ENCODE data around the gene NOS1AP. TPM values are rescaled to one million over a fixed set of nuclear protein-coding genes. Genes with fewer than 3 reads are reported as not detected.
A peak's percentile ranks its signal among the peaks of the same experiment; 100 is the strongest.

The NOS1AP gene
- total RNA-seq, 1 donor from 2014 or later = 9.1 TPM

- DNase-seq (ENCODE audit: low spot score) (no peak), ATAC-seq (no peak)
- intact Hi-C loops (cut with DNase I) = no loop called here
Measured at GRCh38 chr1:162375463-162375862, 306.0 kb downstream of the NOS1AP start.

GRCh38 chr1:162376691-162377090, 307.2 kb downstream of the NOS1AP start, which contains the start of gene SPATA46:
TSS of gene SPATA46 (minus strand) at chr1:162376854. CDS start at chr1:162376790, 64 bp downstream.
- ATAC-seq (no peak), DNase-seq (ENCODE audit: low spot score) (no peak)
- intact Hi-C loops (cut with DNase I) = no loop called here

GRCh38 chr1:162380061-162380846, 310.8 kb downstream of the NOS1AP start:
- no peak for ATAC-seq
- intact Hi-C loops (cut with DNase I) = no loop called here
- DNase-seq (ENCODE audit: low spot score) = peak; percentile 12

GRCh38 chr1:162381383-162381782, 311.9 kb downstream of the NOS1AP start, which contains the start of gene C1orf226:
TSS of gene C1orf226 (plus strand) at chr1:162381728. CDS start at chr1:162381902, 174 bp downstream.
- intact Hi-C loops (cut with DNase I) = no loop called here
- no peak for DNase-seq (ENCODE audit: low spot score)
- ATAC-seq = no peak

- DNase-seq (ENCODE audit: low spot score) = no peak
- ATAC-seq = no peak
- intact Hi-C loops (cut with DNase I) = no loop called here
Measured at GRCh38 chr1:162381941-162382750, 312.7 kb downstream of the NOS1AP start.

GRCh38 chr1:162383091-162383490, 313.6 kb downstream of the NOS1AP start:
- DNase-seq (ENCODE audit: low spot score) = no peak
- no peak for ATAC-seq

GRCh38 chr1:162383516-162383915, 314.0 kb downstream of the NOS1AP start:
- DNase-seq (ENCODE audit: low spot score) = no peak
- ATAC-seq = no peak
- intact Hi-C loops (cut with DNase I) = no loop called here

More at GRCh38 chr1:162383091-162383490, 313.6 kb downstream of the NOS1AP start:
- intact Hi-C loops (cut with DNase I) = no loop called here

GRCh38 chr1:162384116-162384515, 314.6 kb downstream of the NOS1AP start:
- intact Hi-C loops (cut with DNase I) = no loop called here
- DNase-seq (ENCODE audit: low spot score) = no peak
- ATAC-seq = no peak

- intact Hi-C loops (cut with DNase I) = no loop called here
- no peak for ATAC-seq
- no peak for DNase-seq (ENCODE audit: low spot score)
Measured at GRCh38 chr1:162384601-162385279, 315.2 kb downstream of the NOS1AP start.

GRCh38 chr1:162385280-162385623, 315.8 kb downstream of the NOS1AP start:
- DNase-seq (ENCODE audit: low spot score) (no peak), ATAC-seq (no peak)
- intact Hi-C loops (cut with DNase I) = no loop called here

GRCh38 chr1:162385702-162386101, 316.2 kb downstream of the NOS1AP start:
- ATAC-seq (no peak), DNase-seq (ENCODE audit: low spot score) (no peak)
- intact Hi-C loops (cut with DNase I) = no loop called here

GRCh38 chr1:162386292-162387225, 317.1 kb downstream of the NOS1AP start:
- no peak for DNase-seq (ENCODE audit: low spot score)
- intact Hi-C loops (cut with DNase I) = no loop called here
- ATAC-seq = no peak

GRCh38 chr1:162387226-162388082, 318.0 kb downstream of the NOS1AP start:
- intact Hi-C loops (cut with DNase I) = no loop called here
- ATAC-seq (no peak), DNase-seq (ENCODE audit: low spot score) (no peak)

- intact Hi-C loops (cut with DNase I) = no loop called here
- ATAC-seq (peak; percentile 34), DNase-seq (ENCODE audit: low spot score) (no peak)
Measured at GRCh38 chr1:162388083-162388594, 318.6 kb downstream of the NOS1AP start.

GRCh38 chr1:162388615-162389014, 319.1 kb downstream of the NOS1AP start:
- DNase-seq (ENCODE audit: low spot score) (no peak), ATAC-seq (peak; percentile 73)
- intact Hi-C loops (cut with DNase I) = no loop called here

- intact Hi-C loops (cut with DNase I) = no loop called here
- DNase-seq (ENCODE audit: low spot score) (no peak), ATAC-seq (no peak)
Measured at GRCh38 chr1:162389021-162389818, 319.7 kb downstream of the NOS1AP start.

- DNase-seq (ENCODE audit: low spot score) = no peak
- no peak for ATAC-seq
- intact Hi-C loops (cut with DNase I) = loop anchor here (5.0 kb wide), 1 partner anchor 333 kb away; no protein-coding TSS in a partner anchor
Measured at GRCh38 chr1:162389971-162390370, 320.5 kb downstream of the NOS1AP start.

Measured in sciatic nerve (tissue), 2 donors.